Bronchial epithelial cell (primary cell): ENCODE results near the gene CELF5. TPM values are rescaled to one million over a fixed set of nuclear protein-coding genes. Genes with fewer than 3 reads are reported as not detected.
A peak's percentile ranks its signal among the peaks of the same experiment; 100 is the strongest.
"Not testable (repeated sequence)": the region's sequence is repeated elsewhere in the genome, so short reads cannot be mapped to it uniquely, and the experiment has no call there.

Experiments used
- DNase-seq: peaks from one replicate; pipeline ENCODE4 v3.0.0-alpha.2; 2010; ENCODE audit warnings: low read depth
- FAIRE-seq: peaks from 2 replicates; lab custom pipeline; 2011; peaks lifted over from hg19 to GRCh38; lab: Jason Lieb, UNC
- H3K27me3 ChIP-seq: 2 replicates; pipeline ENCODE4 v1.5.1; 2011; ENCODE audit warnings: low read length; ENCODE audit not compliant: control insufficient read depth, insufficient read depth
- H3K36me3 ChIP-seq: 2 replicates; pipeline ENCODE4 v1.5.1; 2011; ENCODE audit warnings: low read length; ENCODE audit not compliant: control insufficient read depth, insufficient read depth
- H3K4me3 ChIP-seq: 2 replicates; pipeline ENCODE4 v1.5.1; 2011; ENCODE audit warnings: mild to moderate bottlenecking, low read depth, low read length, control low read depth
- CTCF ChIP-seq: IDR thresholded peaks from 2 replicates; pipeline ENCODE4 v1.5.1; 2011; ENCODE audit warnings: mild to moderate bottlenecking, moderate library complexity, low read length, control low read depth, inconsistent platforms; ENCODE audit not compliant: insufficient read depth, severe bottlenecking
- total RNA-seq: library from RNA; depleted of rRNA; stranded (reverse); fragments of >200 nt; gene quantifications from 2 replicates; pipeline ENCODE4 v1.2.1, GENCODE V29; 2014

The CELF5 gene
- total RNA-seq, 1 donor from 2014 or later, result not detected

GRCh38 chr19:3213159-3213558, 11.3 kb upstream of the CELF5 start:
- no peak for TF ChIP-seq CTCF
- H3K27me3 ChIP-seq, result no peaks in the 10 kb centered on the region
- FAIRE-seq (no peak), DNase-seq (no peak)
- H3K36me3 ChIP-seq, result peaks cover 2% of the 10 kb centered on the region
- H3K4me3 ChIP-seq, result no peak overlapping the region

GRCh38 chr19:3216874-3217273, 7.6 kb upstream of the CELF5 start:
- no peak for TF ChIP-seq CTCF
- FAIRE-seq, result peak; percentile 76
- no peaks in the 10 kb centered on the region for H3K27me3 ChIP-seq
- H3K36me3 ChIP-seq, result no peaks in the 10 kb centered on the region
- H3K4me3 ChIP-seq, result no peak overlapping the region
- DNase-seq, result no peak

GRCh38 chr19:3220576-3220975, 3.9 kb upstream of the CELF5 start:
- Histone ChIP-seq H3K27me3 (no peaks in the 10 kb centered on the region), H3K36me3 (no peaks in the 10 kb centered on the region), H3K4me3 (no peak overlapping the region)
- DNase-seq, result no peak
- FAIRE-seq, result no peak
- TF ChIP-seq CTCF, result no peak

- not testable (repeated sequence) for H3K36me3 ChIP-seq, H3K4me3 ChIP-seq, DNase-seq, H3K27me3 ChIP-seq, FAIRE-seq
These were observed 2.9 kb upstream of the CELF5 start for GRCh38 chr19:3221576-3221975.

- FAIRE-seq (no peak), DNase-seq (no peak)
- no peaks in the 10 kb centered on the region for H3K36me3 ChIP-seq
- peaks cover 5% of the 10 kb centered on the region for H3K27me3 ChIP-seq
- no peak for TF ChIP-seq CTCF
- H3K4me3 ChIP-seq, result no peak overlapping the region
These were observed 1.8 kb upstream of the CELF5 start for GRCh38 chr19:3222709-3223108.

- Histone ChIP-seq H3K4me3 (no peak overlapping the region), H3K27me3 (peaks cover 13% of the 10 kb centered on the region), H3K36me3 (no peaks in the 10 kb centered on the region)
- no peak for TF ChIP-seq CTCF
- FAIRE-seq (no peak), DNase-seq (no peak)
These were observed 666 bp downstream of the CELF5 start for GRCh38 chr19:3225169-3225485.
